ENCODE results near the gene EPB41L5.

Gene EPB41L5

DNA sequence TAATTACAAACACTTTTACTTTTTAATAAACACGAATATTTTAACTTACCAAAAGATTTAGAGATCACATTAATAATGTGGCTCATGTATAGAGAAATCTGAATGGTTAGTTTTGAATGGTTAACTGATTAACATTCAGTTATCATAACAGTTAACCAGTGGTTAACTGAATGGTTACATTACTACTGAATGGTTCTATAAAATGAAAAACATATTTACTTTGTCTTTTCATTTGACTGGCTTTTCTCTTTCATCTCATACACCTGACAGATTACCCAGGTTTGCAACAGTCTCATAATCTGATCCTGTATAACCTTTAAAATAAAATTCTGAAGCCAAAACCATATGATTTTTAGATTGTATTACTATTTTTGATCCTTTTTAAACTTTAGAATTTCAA is 91.9 kb downstream of the EPB41L5 start:
- TF ChIP-seq ZFX (IDR thresholded peaks at IDR 0.05; ENCODE audit: borderline replicate concordance): no peak
- TF ChIP-seq, protein P1, sequence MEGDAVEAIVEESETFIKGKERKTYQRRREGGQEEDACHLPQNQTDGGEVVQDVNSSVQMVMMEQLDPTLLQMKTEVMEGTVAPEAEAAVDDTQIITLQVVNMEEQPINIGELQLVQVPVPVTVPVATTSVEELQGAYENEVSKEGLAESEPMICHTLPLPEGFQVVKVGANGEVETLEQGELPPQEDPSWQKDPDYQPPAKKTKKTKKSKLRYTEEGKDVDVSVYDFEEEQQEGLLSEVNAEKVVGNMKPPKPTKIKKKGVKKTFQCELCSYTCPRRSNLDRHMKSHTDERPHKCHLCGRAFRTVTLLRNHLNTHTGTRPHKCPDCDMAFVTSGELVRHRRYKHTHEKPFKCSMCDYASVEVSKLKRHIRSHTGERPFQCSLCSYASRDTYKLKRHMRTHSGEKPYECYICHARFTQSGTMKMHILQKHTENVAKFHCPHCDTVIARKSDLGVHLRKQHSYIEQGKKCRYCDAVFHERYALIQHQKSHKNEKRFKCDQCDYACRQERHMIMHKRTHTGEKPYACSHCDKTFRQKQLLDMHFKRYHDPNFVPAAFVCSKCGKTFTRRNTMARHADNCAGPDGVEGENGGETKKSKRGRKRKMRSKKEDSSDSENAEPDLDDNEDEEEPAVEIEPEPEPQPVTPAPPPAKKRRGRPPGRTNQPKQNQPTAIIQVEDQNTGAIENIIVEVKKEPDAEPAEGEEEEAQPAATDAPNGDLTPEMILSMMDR (IDR thresholded peaks at IDR 0.05): no peak
- no peak overlapping the region for H3K27ac ChIP-seq

DNA sequence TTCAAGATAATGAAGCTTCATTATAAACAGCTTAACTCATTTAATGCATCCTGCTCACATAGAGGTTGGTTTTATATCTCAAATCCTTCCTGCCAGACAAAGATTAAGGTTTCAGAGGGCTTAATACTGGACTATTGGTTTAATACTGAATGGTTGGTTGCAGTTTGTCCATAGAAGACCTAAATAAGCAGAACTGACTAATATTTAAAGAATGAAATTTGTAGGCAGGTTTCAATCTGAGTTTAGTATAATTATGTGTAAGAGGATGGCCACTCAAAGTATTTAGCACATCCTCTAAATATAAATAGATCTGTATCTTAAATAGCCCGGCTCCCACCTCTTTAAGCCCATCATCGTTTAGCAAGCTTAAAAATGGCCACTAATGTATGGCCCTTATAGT is 92.5 kb downstream of the EPB41L5 start:
- no peak overlapping the region for H3K27ac ChIP-seq

DNA sequence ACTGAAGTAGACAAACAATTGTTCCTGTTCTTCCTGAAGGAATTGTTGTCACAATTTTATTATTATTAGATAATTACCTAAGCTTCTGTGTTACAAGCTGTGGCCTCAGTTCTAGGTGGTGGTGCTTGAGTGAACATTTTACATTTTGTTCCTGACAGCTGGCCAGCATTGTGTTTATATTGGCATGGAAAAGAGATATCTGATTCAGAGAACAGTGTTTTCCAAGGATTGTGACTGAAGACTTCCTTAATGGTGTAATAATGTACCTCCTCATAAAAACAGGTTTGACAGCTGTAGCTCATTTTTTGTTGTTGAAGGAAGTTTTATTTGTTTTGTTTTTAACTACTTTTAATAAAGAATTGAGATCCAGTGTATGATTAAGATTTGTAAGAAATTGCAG is 95.2 kb downstream of the EPB41L5 start:
- no peak overlapping the region for H3K27ac ChIP-seq
- TF ChIP-seq ZFX (IDR thresholded peaks at IDR 0.05; ENCODE audit: borderline replicate concordance): no peak
- TF ChIP-seq, protein P1 (IDR thresholded peaks at IDR 0.05): no peak

More for the DNA sequence above, 92.5 kb downstream of the EPB41L5 start:
- TF ChIP-seq, protein P1 (IDR thresholded peaks at IDR 0.05): no peak
- no peak for TF ChIP-seq ZFX (IDR thresholded peaks at IDR 0.05; ENCODE audit: borderline replicate concordance)

DNA sequence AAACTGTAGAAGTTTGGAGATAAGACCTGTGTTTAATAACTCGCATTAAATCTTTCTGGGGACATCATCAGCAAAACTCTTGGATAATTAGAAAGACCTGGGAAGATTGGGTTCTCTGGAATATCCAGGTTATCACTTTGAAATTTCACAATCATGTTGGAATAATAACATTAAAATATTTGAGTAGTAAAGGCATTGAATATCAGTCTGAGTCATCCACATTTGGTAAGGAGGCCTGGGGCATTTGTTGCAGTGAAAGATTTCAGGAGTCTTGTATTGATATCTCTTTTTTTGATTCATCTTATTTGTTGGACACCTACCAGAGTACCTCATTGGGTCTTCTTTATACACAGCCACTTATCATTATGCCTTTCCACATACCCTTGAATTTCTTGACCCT is 95.9 kb downstream of the EPB41L5 start:
- no peak overlapping the region for H3K27ac ChIP-seq
- no peak for TF ChIP-seq ZFX (IDR thresholded peaks at IDR 0.05; ENCODE audit: borderline replicate concordance)
- TF ChIP-seq, protein P1 (IDR thresholded peaks at IDR 0.05): no peak

DNA sequence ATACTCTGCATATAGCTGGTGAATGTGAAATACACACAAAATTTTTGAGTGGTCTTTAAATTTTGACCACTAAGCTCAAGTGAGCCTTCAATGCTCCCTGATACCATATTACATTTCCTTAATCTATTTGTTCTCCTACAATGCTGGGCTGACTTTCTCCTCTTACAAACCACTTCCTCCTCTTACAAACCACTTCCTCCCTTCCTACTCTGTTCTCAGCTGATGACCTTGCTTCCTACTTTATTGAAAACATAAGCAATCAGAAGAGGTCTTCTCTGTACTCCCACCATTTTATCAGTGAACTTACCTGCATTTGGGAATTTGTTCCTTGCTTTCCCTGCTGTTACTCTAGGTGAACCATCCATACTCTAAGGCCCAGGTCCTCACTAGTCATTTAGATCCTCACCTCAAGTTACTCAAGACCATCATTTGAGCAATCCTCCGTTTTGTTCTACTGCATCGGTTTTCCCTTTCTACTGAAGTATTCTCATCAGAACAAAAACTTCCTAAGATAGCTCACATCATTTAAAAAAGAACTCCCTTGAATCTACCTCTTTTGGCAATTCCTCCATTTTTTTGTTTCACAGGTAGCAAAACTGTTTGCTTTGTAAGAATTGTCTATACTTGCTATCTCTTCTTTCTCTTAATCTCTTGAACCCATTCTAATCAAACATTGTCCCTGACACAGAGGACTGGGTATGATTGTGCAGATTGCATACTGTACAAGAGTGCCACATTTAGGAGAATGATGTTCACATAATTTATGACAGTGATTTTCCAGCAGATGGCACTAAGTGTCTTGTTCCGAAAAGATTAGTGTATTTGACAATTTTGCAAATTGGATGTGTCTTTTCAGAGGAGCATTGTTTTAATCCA is 96.5 kb downstream of the EPB41L5 start:
- no peak overlapping the region for H3K27ac ChIP-seq
- TF ChIP-seq ZFX (IDR thresholded peaks at IDR 0.05; ENCODE audit: borderline replicate concordance): no peak
- TF ChIP-seq, protein P1 (IDR thresholded peaks at IDR 0.05): peak; percentile 49

DNA sequence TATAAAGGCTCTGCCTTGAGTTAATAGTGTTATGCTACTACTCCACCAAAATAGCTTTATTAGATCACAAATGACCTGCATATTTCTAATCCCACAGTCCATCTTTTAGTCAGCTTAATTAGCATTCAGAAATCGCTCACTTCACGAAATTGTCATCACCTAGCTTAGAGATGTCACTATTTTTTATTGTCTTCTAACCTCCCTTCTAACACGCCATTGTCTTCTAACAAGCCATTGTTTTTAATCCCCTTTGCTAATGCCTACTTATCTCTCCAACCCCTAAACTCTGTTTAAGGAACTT is 97.1 kb downstream of the EPB41L5 start:
- no peak for TF ChIP-seq ZFX (IDR thresholded peaks at IDR 0.05; ENCODE audit: borderline replicate concordance)
- TF ChIP-seq, protein P1 (IDR thresholded peaks at IDR 0.05): no peak; the same call in 1 of the 2 replicates
- no peak overlapping the region for H3K27ac ChIP-seq

DNA sequence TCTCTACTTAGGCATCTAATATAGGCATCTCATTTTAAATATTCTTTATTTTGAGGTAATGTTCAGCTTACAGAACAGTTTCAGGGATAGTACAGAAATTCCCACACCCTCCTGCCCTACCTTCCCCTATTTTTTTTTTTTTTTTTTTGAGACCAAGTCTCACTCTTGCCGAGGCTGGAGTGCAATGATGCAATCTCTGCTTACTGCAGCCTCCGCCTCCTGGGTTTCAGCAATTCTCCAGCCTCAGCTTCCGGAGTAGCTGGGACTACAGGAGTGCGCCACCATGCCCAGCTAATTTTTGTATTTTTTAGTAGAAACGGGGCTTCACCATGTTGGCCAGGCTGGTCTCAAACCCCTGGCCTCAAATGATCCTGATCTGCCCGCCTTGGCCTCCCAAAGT is 97.6 kb downstream of the EPB41L5 start:
- TF ChIP-seq ZFX (IDR thresholded peaks at IDR 0.05; ENCODE audit: borderline replicate concordance): no peak
- TF ChIP-seq, protein P1 (IDR thresholded peaks at IDR 0.05): no peak
- no peak overlapping the region for H3K27ac ChIP-seq

Measured in 22Rv1 (cell line).